DLD1 (cell line): ENCODE data around the gene RAB40A.
"Not testable (repeated sequence)": the region's sequence is repeated elsewhere in the genome, so short reads cannot be mapped to it uniquely, and the experiment has no call there.

Experiments used
- in situ Hi-C: cut with HindIII; loops from 2 replicates; pipeline ENCODE4 v1.10.0; 2017; ENCODE audit warnings: low sequenced_read_pairs

RAB40A gene

DNA sequence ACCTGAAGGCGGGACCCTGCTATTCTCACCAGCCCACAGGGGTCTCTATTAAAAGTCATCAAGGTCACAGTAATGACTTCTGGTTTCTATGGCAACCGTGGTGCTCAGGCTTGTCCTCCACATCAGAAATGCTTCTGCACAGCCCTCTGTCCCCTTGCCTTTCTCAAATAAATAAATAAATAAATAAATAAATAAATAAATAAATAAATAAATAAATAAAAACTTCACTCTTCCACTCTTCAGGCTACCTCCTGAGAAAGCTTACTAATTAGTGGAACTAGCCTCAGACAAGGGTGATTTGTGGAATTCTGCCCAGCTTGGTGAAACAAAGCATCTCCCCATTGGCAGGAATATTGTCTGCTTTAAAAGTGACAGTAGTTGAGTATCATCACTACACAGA is 5.5 kb upstream of the RAB40A start:
- in situ Hi-C loops, result no loop called here

DNA sequence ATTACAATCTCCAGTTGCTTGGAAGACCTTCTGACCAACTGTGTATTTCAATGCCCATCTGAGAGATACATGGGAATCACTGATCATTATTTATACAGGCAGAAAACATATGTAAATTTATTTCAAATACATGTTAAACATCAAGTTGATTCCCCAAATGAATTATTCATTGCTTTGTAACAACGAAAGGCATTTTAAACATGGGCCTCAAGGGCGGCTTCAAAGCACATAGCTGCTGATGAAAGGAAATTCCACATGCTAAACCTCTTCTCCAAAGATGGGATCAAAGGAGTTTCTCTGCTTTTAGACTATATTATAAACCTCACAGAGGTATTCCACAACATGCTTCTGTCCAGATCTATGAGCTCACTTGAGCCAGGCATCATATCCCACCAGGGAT is 4.3 kb upstream of the RAB40A start:
- in situ Hi-C loops, result no loop called here

DNA sequence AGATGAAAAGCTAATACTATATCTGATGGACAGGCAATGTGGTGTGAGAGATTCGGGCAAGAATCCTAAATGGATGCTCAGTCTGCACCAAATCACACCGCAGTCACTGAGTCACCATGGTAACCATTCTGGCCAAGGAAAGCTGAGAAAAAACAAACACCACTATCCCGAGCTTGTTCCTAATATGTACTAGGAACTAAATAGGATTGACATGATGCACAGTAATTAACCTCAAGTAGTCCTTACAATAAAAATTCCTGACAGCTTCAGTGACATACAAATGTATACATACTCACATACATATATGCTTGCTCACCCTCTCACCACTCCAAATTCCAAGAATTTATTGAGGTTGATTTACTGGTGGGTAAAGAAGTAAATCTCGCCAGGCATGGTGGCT is 1.1 kb upstream of the RAB40A start:
- in situ Hi-C loops, result no loop called here

DNA sequence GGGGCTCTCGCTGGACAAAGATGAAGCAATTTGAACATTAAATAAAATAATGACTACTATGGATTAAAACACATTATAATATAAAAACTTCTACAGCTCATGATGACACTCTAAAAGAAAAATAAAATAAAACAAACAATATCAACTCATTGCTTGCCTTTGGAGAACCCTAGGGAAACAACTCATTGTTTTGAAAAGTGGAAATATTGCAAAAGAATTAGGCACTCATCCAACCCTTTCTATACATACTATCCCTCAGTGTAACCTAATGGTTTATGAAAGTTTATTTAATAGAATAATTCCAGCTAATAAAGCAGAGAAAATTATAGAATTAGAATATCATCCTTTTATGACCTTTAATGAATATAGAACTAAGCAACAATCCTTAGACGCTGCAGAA is 718 bp downstream of the RAB40A start:
- in situ Hi-C loops, result no loop called here

DNA sequence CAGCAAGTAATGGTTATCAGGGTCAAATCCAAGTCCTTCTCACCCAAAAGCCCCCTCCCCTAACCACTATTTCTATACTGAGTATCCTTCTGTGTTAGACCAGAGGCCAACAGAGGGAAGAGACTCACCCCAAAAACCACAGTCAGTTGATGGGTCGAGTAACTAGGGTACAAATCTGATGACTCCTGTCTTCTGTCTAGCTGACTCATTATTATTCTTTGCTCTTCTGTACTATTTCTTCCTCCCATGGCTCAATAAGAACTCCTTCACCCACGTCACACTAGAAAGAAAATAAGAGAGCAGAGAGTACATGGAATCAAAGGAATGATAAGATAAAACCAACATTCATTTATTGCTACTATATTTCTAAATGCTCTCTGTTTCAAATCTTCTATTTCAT is 2.0 kb downstream of the RAB40A start:
- in situ Hi-C loops, result no loop called here

DNA sequence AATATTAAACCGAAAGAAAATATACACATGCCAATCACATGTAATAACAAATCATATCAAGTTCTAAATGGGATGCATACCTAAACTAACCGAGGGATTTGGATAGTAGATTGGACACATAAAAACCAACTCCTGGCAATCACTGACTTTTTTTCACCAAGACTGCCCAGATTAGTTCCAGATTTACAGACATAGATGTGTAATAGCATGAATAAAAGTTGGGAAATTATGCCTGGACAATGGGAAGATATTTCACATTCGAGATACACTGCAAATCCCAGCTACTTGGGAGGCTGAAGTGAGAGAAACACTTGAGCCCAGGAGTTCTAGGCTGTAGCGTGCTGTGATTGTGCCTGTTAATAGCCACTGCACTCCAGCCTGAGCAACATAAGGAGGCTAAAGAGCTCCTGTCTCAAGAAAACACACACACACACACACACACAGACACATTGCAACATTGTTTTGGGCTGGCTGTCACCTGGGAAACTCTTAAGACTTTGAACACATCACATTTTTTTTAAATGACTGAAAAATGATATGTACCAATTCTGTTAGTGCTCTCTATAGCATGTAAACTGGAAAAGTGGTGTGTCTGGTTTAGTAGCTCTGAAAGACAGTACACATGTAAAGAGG is 5.7 kb downstream of the RAB40A start:
- in situ Hi-C loops, result no loop called here

DNA sequence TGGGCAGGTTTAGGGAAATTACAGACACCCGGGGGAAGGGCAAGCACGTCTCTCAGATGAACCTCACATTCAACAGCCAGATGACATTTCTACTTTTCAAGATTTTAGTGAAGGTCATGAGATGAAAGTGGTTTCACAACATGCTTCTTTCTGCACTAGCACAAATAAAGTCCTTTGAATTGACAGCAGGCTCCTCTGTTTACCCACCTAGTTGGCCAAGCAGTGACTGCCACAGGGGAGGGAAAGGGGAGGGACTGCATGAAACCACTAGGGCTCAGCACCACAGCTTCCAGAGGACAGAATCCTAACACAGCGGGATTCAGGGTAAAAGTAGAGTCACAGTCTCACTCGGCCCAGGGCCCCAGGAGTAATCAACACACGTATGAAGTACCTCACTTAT is 6.2 kb downstream of the RAB40A start:
- in situ Hi-C loops, result no loop called here

DNA sequence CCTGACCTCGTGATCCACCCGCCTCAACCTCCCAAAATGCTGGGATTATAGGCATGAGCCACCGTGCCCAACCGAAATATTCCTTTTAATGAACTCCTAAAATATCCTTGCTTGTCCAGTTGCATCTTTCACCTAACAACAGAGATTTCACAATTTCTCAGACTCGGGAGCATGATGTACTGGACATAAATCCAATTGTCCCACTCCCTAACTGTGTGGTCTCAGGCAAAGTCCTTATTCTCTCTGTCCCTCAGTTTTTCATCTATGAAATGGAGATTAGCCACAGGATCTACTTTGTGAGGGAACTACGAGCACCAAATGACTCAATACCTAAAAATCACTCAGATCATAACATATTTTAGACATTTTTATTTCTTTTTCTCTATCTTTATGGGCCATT is 9.3 kb downstream of the RAB40A start:
- in situ Hi-C loops, result no loop called here

DNA sequence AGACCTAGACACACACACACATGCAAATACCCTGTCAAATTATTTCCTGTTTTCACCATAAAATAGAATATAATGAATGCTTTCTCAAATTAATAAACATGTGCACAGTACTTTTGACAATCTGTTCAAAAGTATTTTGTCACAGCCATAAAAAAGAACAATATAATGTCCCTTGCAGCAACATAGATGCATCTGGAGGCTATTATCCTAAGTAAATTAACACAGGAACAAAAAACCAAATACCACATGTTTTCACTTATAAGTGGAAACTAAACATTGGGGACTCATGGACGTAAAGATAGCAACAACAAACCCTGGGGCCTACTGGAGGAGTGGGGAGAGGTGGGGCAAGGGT is 15.5 kb downstream of the RAB40A start:
- in situ Hi-C loops, result no loop called here

DNA sequence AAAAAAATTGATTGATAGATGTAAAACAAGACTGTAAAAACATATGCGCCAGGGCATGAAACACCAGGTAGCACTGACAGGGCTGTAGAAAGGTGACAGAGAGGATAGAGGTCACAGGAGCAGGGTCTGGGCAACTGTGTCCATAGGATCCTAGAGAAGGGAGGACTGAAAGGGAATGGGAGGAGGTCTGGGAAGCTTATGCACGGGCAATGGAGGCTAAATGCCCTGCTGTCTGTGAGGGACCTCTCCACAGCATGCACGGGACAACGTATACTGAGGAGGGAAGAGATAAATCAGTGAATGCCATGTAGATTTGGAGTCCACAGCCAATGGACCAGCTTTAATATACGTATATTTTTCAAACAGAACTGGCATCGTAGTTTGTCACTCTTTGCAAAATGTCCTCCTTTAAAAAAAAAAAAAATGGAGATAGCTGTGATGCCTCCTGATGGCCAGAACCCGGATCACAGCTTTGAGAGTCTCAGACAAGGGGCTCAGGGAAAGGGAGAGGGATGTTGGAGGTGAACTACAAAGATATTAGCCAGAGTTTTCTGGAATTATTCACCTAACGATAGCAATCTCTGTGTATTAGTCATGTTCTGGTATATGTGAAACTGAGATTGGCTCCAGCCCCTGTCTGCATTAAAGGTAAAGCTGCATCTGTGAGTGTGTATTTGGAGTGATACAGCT is 16.0 kb downstream of the RAB40A start:
- in situ Hi-C loops, result no loop called here

DNA sequence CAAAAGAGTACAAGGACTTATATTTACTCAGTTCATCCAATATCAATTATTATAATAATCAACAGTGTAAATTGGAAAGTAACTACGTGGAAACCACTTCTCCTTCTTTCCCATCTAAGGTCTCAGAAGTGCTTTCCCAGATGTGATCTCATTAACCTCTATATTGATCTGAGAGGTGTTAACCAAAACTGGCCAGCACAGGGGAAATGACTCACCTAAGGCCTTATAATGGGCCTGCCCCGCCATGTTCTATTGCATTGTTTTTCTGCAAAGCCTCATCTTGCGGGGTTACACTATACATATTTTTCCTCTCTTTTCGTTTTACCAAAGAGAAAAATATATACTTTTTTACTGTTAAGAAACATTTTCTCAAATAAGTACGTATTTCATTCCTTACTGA is 20.5 kb downstream of the RAB40A start:
- in situ Hi-C loops, result no loop called here

DNA sequence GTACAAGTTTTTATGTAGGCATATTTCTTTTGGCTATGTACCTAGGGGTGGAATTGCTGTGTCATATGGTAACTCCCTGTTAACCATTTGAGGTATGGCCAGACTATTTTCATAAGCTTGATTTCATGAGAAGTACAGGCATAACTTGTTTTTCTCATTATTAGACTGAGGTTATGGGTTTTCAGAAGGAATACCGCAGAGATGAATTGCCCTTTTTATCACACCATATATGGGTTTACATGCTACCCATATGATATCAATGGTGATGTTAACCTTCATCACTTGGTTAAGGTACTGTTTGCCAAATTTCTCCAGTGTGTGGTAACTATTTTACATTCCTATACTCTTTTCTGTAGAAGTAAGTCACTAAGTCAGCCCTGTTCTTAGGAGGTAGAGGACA is 23.5 kb downstream of the RAB40A start:
- in situ Hi-C loops, result no loop called here

DNA sequence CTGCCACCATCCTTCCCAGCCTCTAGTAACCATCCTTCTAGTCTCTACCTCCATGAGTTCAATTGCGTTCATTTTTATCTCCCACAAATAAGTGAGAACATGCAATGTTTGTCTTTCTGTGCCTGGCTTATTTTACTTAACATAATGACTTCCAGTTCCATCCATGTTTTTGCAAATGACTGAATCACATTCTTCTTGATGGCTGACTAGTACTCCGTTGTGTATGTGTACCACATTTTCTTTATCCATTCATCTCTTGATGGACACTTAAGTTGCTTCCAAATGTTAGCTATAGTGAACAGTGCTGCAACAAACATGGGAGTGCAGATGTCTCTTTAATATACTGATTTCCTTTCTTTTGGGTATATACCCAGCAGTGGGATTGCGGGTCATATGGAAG is 25.7 kb downstream of the RAB40A start:
- in situ Hi-C loops, result not testable (repeated sequence)

DNA sequence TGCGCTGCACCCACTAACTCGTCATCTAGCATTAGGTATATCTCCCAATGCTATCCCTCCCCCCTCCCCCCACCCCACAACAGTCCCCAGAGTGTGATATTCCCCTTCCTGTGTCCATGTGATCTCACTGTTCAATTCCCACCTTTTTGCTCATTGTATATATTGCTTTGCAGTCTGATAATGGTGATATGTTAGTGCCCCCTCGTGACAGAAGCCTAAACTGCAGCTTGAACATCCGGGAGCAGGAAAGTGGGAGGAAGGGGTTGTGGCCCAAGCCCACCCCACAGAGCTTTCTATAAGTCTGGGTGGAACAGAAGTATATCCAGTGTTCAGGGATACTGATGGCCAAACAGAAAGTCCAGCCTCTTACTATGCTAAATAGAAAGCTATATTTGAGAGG is 29.6 kb downstream of the RAB40A start:
- in situ Hi-C loops, result not testable (repeated sequence)

DNA sequence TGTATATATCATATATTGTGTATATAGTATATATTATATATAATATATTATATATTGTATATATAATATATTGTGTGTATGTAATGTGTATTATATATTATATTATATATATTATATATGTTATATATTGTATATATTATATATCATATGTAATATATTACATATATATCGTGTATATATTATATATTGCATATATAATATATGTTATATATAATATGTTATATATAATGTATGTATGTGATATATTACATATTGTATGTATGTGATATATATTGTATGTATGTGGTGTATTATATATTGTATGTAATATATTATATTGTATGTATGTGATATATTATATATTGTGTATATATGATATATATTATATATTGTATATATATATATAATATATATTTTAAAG is 30.5 kb downstream of the RAB40A start:
- in situ Hi-C loops, result no loop called here

DNA sequence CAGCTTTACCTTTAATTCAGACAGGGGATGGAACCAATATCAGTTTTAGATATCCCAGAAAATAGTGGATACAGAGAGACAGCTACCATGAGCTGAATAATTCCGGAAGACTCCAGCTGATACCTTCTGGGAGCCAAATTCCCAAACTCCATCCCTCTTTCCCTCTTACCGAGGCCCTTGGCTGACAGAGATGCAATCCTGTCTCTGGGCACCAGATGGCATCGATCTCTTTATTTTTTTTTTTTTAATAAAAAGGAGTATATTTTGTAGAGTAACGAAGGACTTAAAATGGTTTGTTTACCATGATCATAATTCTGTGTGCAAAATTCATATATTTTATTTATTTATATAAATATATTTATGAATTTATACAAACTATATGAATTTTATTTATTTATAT is 31.0 kb downstream of the RAB40A start:
- in situ Hi-C loops, result no loop called here

DNA sequence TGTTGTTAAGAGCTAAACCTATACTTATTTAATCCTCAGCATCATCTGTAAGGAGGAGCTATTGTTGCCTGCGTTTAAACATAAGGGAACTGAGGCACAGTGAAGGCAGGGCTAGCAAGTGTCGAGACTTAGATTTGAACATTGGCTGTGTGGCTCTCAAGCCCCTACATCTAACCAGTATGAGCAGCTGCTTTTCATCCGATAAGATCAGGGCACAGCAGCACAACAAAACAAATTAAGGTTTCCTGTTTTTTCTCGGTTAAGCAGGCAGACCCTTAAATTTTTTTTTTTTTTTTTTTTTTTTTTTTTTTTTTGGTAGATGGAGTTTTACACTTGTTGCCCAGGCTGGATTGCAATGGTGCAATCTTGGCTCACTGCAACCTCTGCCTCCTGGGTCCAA is 35.6 kb downstream of the RAB40A start:
- in situ Hi-C loops, result no loop called here

DNA sequence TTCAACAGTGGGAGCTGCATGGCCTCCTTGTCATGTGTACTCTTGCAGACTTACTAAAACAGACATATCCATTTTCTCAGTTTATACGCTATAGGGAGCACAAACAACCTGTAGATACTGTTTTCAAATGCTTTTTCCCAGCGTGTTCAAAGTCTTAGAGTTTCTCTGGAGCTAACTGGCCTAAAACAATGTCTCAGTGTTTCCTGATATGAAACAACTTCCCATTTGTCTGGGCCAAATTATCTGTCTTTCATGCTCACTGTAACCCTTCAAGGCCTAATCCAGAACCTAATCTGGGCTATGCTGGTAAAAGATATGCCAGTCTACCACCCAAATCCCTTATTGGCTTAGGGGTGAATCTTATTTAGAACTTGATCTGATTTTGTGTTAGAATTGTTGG is 38.8 kb downstream of the RAB40A start:
- in situ Hi-C loops, result no loop called here

DNA sequence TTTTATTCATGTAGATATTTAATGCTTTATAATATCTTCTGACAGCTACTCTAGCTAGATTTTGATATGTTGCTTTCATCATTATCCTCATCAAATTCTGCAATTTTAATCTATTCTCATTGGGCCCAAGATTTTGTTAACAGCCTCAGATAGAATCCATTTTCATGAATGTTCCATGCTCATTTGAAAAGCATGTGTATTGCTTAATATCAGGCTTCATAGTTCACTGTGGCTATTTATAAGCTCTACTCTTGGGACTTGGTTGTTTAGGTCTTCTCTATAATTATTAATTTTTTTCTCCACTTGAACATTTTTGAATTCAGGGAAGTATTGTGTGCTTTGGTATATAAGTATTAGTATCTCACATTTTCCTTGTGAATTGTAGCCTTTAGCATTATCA is 41.8 kb downstream of the RAB40A start:
- in situ Hi-C loops, result no loop called here

DNA sequence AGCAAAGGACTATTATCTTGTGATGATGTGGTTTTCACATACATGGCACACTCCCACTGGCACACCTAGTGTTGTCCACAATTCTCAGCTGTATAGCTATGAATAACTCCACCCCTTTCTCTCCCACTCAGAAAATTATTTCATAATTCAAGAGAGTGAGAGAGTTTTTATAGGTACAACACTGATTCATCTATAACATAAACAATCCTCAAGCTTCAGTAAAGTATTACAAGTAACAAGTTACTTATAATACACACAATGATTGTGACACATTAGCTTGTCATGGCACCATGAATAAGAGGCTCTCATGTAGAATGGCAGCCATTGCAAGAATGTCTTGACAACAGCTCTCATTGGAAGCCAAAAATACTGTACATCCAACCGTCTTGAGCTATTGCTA is 43.9 kb downstream of the RAB40A start:
- in situ Hi-C loops, result no loop called here

DNA sequence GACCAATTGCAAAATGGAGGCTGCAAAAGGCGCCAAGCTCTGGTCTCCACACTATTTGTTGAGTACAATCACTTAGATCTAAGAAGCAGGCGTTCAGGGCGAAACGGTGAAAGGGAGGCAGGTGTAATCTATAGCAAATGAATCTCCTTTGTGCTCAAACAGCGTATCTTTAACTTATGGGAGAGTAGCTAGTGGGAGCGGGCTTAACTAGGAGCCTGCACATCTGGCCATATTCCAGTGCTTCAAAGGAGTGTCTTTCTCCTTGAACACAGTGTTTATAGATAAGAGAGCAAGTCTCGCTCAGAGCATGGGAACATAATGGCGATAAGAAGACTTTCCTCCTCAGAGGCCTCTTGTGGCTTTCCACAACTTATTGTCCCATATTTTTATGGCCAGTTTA is 49.3 kb downstream of the RAB40A start:
- in situ Hi-C loops, result not testable (repeated sequence)

DNA sequence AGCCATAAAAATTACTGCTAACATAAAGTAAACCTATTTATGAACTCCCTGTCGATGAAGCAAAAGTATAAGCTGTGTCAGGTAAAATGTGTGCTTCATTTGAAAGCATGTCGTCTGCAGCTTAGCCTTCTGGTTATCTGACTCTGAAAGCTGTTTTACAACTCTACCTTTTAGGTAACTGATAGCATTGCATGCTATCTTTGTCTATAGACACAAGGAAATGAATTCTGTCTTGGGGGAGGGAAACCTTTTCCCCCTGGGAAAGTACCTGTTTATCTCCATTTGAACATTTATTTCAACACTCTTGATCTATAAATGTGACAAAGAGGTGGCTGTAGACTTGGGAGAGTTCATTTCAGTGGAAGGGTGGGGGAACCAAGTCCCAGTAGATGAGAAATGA is 51.4 kb downstream of the RAB40A start:
- in situ Hi-C loops, result no loop called here

DNA sequence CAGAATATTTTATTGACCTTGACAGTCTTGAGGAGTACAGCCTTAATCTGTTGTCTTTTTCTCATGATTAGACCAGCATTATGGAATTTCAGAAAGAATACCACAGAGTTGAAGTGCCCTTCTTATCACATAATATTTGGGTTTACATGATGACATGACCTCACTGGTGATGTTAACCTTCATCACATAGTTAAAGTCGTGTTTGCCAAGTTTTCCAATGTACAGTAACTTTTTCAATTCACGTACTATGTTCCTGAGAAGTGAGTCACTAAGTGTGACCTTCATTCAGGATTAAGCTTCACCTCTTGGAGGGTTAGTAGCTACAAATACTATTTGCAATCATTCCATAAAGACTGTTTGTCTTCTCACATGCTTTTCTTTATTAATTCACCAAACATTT is 52.1 kb downstream of the RAB40A start:
- in situ Hi-C loops, result no loop called here
